LNCaP clone FGC (cell line): ENCODE data around the gene SGK1.

Experiments
- DNase-seq: peaks from one replicate; pipeline ENCODE4 v3.0.0-alpha.2; 2011; ENCODE audit warnings: low read depth
- H3K4me3 ChIP-seq: 2 replicates; pipeline ENCODE4 v1.5.1; 2011; ENCODE audit warnings: mild to moderate bottlenecking, low read depth, low read length, control low read depth
- TF ChIP-seq, protein P1 (sequence below): IDR thresholded peaks from 2 replicates; pipeline ENCODE4 v1.5.1; 2012; ENCODE audit warnings: mild to moderate bottlenecking; ENCODE audit not compliant: control insufficient read depth, insufficient read depth; ENCODE audit errors: extremely low read depth

SGK1 gene

GRCh38 chr6:134343066-134343465 is 25.2 kb upstream of the SGK1 start:
- no peak overlapping the region for H3K4me3 ChIP-seq
- no peak for DNase-seq
- TF ChIP-seq, protein P1, sequence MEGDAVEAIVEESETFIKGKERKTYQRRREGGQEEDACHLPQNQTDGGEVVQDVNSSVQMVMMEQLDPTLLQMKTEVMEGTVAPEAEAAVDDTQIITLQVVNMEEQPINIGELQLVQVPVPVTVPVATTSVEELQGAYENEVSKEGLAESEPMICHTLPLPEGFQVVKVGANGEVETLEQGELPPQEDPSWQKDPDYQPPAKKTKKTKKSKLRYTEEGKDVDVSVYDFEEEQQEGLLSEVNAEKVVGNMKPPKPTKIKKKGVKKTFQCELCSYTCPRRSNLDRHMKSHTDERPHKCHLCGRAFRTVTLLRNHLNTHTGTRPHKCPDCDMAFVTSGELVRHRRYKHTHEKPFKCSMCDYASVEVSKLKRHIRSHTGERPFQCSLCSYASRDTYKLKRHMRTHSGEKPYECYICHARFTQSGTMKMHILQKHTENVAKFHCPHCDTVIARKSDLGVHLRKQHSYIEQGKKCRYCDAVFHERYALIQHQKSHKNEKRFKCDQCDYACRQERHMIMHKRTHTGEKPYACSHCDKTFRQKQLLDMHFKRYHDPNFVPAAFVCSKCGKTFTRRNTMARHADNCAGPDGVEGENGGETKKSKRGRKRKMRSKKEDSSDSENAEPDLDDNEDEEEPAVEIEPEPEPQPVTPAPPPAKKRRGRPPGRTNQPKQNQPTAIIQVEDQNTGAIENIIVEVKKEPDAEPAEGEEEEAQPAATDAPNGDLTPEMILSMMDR = no peak

GRCh38 chr6:134341999-134342567 is 24.2 kb upstream of the SGK1 start:
- TF ChIP-seq, protein P1 = no peak
- DNase-seq = no peak
- H3K4me3 ChIP-seq = no peak overlapping the region

GRCh38 chr6:134340179-134340975 is 22.5 kb upstream of the SGK1 start:
- TF ChIP-seq, protein P1 = no peak
- DNase-seq = no peak

DNA sequence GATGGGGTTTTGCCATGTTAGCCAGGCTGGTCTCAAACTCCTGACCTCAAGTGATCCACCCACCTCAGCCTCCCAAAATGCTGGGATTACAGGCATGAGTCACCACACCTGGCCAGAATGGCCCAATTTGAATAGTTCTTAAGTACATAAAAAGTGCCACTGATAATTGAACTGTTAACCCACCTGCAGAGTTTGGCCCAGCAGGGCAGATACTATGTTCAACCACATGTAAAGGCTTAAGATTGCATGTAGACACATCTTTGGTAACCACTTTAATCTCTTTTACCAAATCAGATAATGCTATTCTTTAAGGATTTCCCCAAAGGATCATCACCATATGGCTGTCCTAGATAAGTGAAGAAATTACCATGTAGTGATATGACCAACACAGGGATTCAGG is 21.3 kb upstream of the SGK1 start:
- no peak for DNase-seq
- H3K4me3 ChIP-seq = no peak overlapping the region
- TF ChIP-seq, protein P1 = no peak

More at GRCh38 chr6:134340179-134340975, 22.5 kb upstream of the SGK1 start:
- no peak overlapping the region for H3K4me3 ChIP-seq

DNA sequence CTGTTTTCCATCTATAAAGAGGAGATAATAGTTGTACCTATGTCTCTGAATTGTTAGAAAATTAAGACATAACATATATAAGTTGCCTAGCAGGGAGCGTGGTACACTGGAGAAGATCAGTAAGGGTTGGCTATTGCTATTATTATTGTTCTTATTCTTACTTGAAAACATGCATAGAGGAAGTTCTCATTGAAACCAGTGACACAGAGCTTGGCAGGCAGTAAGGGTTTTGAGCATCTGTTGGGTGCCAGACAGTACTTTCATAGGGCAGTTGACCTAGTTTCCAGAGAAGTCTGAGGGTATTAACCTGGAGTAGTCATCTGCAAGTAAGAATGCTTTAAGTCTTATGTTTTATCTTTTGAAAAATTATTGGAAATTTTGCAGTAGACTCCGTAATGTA is 13.3 kb upstream of the SGK1 start:
- TF ChIP-seq, protein P1 = no peak
- no peak overlapping the region for H3K4me3 ChIP-seq
- no peak for DNase-seq

GRCh38 chr6:134330555-134330954 is 12.6 kb upstream of the SGK1 start:
- TF ChIP-seq, protein P1 = no peak
- no peak for DNase-seq

More at GRCh38 chr6:134330555-134330954, 12.6 kb upstream of the SGK1 start:
- no peak overlapping the region for H3K4me3 ChIP-seq
